Hematopoietic multipotent progenitor cell treated with erythropoietin and hydrocortisone succinate and interleukin-3 and kit ligand, for 6 days (in vitro differentiated cells): ENCODE measurements around the gene HEXB.
A peak's percentile ranks its signal among the peaks of the same experiment; 100 is the strongest.
"Not testable (repeated sequence)": the region's sequence is repeated elsewhere in the genome, so short reads cannot be mapped to it uniquely, and the experiment has no call there.

Source experiments
- DNase-seq: peaks from one replicate; pipeline ENCODE4 v3.0.0-alpha.2; 2015

Gene HEXB

GRCh38 chr5:74660140-74660539, 24.9 kb upstream of the HEXB start:
- DNase-seq: no peak

GRCh38 chr5:74660873-74661272, 24.2 kb upstream of the HEXB start:
- DNase-seq: no peak

DNA sequence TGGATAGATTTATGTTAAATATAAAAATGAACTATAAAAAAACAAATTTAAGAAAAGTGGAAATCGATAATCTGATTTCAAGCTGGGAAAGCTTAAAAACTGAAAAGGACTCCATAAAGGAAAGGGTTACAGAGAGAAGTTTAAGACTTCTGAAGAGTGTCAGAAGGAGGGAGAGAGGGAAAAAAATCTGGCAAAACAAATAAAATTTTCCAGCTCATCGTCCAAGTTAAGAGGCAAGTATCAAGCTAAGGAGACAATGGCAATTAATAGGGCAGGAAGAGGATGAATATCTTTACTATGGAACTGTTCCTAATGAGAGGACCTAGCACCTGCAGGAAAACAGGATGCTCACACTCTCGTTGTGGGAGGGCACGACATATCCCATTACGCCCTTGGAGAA, 20.5 kb upstream of the HEXB start:
- DNase-seq: no peak

- DNase-seq: no peak
Measured at GRCh38 chr5:74665273-74665672, 19.8 kb upstream of the HEXB start.

DNA sequence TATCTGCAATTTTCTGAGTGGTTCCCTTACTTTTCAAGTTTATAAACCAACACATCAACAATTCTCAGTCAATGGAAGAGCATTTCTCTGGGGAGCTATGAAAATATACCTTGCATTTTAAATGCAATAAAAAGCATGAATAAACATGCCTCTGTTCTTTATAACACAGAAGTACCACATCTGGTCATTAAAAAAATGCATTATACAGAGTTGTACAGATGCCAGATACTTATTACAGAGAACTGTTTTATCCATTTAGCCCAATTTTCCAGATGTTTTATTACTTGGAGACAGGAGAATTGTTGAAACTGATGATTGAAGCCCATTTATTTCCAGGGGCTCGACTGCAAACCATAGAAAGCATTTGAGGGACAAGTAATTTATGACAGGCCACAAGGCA, 19.2 kb upstream of the HEXB start:
- no peak for DNase-seq

GRCh38 chr5:74667396-74667795, 17.6 kb upstream of the HEXB start:
- no peak for DNase-seq

GRCh38 chr5:74669821-74670220, 15.2 kb upstream of the HEXB start:
- DNase-seq: no peak

DNA sequence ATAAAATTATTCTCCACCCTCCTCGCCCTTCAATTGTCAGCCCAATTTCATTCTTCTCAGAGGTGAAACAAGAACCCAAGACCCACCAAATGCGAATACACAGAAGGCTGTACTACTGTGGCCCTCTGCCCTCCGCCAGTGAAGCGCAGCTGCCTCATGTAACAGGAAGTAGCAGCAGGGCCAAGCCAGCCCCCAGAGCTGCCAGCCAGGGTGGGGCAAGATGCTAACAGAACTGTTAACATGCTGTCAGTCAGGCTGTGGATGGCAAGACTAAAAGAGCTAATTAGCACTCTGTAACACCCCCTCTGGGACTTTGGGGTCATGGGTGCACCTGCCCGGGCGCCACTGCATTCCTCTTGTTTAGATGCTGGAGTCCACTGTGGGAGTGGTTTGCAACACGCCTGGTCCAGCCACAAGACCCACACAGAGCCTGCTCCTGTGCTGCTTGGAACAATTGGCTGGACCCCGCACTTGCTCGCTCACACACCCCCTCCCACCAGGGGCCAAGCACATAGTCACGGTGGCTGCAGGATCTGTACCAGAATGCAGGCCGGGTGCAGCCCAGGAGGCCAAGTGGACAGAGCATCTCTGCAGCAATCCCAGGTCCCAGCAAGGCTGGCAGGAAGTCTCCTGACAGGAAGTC, 14.5 kb upstream of the HEXB start:
- DNase-seq: no peak

DNA sequence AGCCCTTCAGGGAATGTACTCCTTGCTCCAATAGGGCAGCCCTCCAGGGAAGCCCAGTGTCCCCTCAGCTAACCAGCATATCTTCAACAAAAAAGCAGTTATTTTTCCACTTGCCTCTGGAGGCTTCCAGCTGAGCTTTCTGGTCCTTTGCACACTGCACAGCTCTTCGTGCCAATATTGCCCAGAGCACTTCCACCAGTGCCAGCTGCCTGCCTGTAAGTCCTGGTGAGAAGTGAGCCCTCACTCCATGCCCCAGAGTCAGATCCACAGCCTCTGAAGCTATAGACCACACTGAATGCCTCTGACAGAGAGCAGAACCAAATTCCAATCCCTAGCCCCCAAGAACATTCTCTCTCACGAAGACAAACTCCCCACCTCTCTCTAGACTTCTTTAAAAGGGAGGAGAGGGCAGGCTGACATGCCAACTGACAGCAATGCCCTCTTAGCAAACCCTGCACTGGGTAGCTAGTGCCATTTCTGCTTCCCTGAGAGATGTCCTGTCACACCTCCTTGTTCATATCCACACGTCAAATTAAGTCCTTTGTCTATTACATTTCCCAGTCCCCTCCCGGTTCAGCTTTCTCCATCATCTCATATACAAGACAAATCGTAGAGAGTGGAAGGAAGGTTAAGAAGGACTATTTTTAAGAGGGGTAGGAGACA, 12.7 kb upstream of the HEXB start:
- DNase-seq: no peak

DNA sequence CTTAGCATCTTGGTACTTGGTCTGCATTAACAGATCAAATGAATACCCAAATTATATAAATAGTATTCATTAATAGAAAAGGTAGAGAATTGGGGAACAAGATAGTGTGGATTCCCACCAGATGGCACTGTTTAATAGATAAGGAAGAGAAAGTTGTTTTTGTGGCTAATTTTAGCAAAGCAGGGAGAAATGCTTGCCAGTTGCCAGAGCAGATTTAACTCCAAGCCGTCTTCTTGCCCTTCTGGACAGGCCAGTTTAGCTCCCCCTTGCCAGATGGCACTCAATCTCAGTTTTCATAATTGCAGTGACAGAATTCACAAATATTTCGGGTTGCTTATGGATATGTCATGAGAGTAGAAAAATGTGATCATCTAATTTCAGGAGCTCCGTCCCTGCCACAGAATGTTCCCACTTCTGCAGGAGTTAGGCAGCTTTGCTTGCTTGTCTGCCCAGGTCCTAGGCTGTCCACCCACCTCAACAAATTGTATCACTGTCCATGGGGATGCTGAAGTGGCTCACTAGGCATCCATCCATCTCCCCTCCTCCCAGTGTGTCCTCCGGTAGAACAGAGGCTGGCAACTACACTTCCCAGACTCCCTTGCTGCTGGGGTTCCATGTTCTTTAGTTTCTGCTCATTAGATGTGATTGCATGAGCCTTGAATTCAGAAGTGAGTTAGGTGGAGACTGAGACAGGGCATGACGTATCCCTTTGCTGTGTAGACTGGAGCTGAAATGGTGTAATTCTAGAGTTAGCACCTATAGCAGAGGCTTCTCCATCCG, 11.8 kb upstream of the HEXB start:
- peak; percentile 75 for DNase-seq

- not testable (repeated sequence) for DNase-seq
Measured at GRCh38 chr5:74676466-74676865, 8.6 kb upstream of the HEXB start.

DNA sequence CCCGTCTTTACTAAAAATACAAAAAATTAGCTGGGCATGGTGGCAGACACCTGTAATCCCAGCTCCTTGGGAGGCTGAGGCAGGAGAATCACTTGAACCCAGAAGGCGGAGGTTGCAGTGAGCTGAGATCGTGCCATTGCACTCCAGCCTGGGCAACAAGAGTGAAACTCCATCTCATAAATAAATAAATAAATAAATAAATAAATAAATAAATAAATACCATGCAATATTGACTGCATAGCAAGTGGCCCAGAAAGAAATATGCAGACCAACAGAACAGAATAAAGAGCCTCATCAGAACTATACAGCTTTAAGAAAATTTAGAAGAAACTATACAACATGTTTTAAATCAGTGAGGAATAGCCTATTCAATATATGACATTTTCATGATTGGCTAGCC, 6.9 kb upstream of the HEXB start:
- DNase-seq: not testable (repeated sequence)

GRCh38 chr5:74679300-74679699, 5.7 kb upstream of the HEXB start:
- DNase-seq: not testable (repeated sequence)

DNA sequence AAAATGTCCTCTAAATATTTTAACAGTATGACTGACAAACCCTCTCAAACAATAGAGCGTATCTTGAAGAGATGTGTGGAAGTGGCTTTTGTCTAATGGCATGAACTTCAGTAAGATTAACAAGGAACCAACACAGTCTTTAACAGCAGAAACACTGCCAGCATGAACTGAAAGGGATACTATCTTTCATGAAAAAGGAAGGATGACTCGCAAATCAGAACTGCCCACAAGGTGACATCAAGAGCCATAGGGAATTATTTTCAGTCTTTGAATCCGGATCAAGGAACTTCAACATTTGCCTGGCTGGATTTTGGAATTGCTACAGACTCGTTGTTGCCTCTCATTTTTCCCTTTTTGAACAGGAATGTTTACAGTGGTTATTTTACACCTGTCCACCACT, 5.1 kb upstream of the HEXB start:
- no peak for DNase-seq

DNA sequence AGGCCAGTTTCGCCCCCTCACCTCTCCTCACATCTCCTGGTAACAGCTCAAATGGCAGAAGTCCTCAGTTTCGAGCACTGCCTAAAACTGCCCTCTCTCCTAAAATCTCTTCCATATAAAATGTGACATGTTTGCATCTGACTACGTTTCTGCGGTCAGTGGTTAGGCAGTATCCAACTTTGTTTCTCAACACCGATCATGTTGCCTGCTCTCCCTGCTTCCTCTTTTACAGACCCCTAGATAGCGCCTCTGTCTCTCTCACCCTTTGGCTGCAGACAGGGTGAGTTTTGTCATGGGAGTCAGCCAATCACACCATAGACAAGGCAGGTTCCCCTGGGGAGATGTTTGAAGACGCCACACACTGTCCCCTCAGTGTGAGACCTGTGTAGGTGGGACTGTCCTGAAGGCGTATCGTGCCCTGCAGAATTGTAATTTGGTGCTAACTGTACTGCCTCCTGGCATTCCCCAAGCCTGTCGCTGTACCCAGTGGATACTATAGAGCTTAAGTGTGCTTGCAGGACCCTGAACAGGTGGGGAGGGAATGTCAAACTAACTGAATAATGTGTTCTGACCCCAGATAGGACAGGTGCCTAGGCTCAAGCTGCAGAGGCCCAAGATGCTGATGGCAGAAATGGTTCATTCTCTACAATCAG, 1.1 kb downstream of the HEXB start:
- peak; percentile 85 for DNase-seq

- DNase-seq: no peak
Measured at GRCh38 chr5:74686962-74687751, 2.1 kb downstream of the HEXB start.

- DNase-seq: no peak
Measured at GRCh38 chr5:74693191-74693590, 8.2 kb downstream of the HEXB start.

DNA sequence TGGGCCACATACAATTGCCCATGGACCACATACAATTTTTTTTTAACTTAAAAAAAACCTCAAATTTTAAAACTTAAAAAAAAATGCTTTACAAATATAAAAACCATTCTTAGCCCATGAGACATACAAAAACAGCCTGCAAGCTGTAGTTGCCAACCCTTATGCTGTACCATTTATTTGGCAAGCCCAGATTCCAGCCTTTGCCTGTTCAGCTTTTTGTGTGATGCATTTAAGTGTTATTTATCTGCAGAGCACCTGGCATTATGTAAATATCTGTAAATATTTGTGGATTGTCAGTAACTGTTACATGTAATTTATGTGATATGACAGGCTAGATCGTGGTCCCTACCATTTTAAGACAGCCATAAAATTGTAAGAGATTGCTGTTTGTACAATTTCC, 32.6 kb downstream of the HEXB start:
- DNase-seq: no peak

- DNase-seq: peak; percentile 46
Measured at GRCh38 chr5:74722271-74722670, 37.2 kb downstream of the HEXB start.

DNA sequence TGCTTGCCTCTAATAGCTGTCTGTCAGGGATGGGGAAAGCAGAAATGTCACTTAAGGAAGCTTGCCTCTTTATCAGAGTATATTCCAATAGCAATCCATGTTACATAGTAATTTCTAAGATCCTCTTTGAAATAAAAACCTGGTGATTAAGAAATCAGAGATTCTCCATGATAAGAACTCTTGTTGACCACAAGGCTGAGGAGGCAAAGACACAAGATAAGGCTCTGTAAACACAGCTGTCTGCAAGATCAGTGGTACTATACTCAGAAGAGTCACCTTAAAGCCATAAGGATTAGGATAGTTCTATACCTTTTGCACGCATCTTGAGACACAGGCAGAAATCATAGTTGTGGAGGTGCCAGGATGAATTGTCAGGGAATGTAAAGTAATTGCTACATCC, 40.3 kb downstream of the HEXB start:
- peak; percentile 42 for DNase-seq

DNA sequence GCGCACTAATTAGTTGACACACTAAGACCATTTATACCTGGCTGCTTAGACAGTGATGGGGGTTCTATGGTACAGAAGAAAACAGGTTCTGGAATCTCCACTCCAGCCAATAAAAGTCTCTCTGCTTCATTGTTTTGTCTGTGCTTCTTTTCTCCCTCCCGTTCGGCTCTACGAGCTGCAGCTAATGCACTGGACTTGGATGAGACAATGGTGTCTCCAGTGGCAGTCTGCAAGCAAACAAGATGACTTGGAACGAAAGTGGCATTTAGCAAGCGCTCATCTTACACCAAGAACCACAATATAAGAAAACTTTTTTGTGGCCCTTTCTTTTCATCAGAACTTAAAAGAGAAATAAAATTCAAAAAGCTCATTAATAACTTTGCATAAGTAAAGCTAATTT, 51.7 kb downstream of the HEXB start:
- DNase-seq: no peak

GRCh38 chr5:74738406-74738805, 53.4 kb downstream of the HEXB start:
- no peak for DNase-seq

DNA sequence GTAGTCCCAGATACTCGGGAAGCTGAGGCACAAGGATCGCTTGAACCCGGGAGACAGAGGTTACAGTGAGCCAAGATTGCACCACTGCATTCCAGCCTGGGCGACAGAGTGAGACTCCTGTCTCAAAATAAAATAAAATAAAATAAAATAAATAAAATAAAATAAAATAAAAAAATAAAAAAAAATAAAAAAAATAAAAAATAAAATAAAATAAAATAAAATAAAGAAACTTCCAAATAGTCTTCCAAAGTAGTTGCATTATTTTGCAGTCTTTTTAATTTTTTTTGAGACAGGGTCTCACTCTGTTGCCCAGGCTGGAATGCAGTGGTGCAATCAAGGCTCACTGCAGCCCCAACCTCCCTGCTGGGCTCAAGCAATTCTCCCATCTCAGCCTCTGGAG, 63.7 kb downstream of the HEXB start:
- not testable (repeated sequence) for DNase-seq
